ENCODE measurements around the gene ISM2. TPM values are rescaled to one million over a fixed set of nuclear protein-coding genes. Genes with fewer than 3 reads are reported as not detected.

Gene ISM2
- total RNA-seq, 1 donor from 2014 or later: 0.39 TPM

- TF ChIP-seq CTCF (IDR thresholded peaks at IDR 0.05; ENCODE audit: insufficient read depth, low read depth, low read length) (no peak), EZH2 (IDR thresholded peaks at IDR 0.05; ENCODE audit: insufficient read depth, low read length) (no peak)
- H3K9me3 Mint-ChIP-seq (ENCODE audit: unreplicated experiment): peaks cover 2% of the 10 kb centered on the region
- no peak overlapping the region for H3K4me3 ChIP-seq (ENCODE audit: insufficient read depth, low read depth, low read length)
- H3K4me2 ChIP-seq (ENCODE audit: low read length): no peak overlapping the region
- peaks cover 17% of the 10 kb centered on the region for H3K27me3 ChIP-seq (ENCODE audit: insufficient read depth, low read length)
- H3K27ac Mint-ChIP-seq (ENCODE audit: unreplicated experiment): no peak overlapping the region
- FAIRE-seq (peak; percentile 45), DNase-seq (ENCODE audit: low read depth) (no peak)
- no peak overlapping the region for H3K9ac ChIP-seq (ENCODE audit: low read length)
- H3K4me1 Mint-ChIP-seq (ENCODE audit: low read depth, unreplicated experiment): no peaks in the 10 kb centered on the region
- peaks cover 14% of the 10 kb centered on the region for H3K36me3 Mint-ChIP-seq (ENCODE audit: low read depth, unreplicated experiment)
- H2AFZ ChIP-seq (ENCODE audit: low read depth, low read length): no peak overlapping the region
- no peaks in the 10 kb centered on the region for H3K79me2 ChIP-seq (ENCODE audit: insufficient read depth, low read length)
- no peaks in the 10 kb centered on the region for H4K20me1 ChIP-seq (ENCODE audit: insufficient read depth, low read length)
- H3K4me1 ChIP-seq (ENCODE audit: insufficient read depth, low read length): peaks cover 7% of the 10 kb centered on the region
- H3K27me3 Mint-ChIP-seq (ENCODE audit: low read depth, unreplicated experiment): peaks cover 16% of the 10 kb centered on the region
- peaks cover 2% of the 10 kb centered on the region for H3K36me3 ChIP-seq (ENCODE audit: insufficient read depth, low read length)
- H3K27ac ChIP-seq (ENCODE audit: low read depth, low read length): no peak overlapping the region
- H3K4me3 Mint-ChIP-seq (ENCODE audit: unreplicated experiment): no peak overlapping the region
- H3K9me3 ChIP-seq (ENCODE audit: insufficient read depth, low read depth, low read length): no peaks in the 10 kb centered on the region
Observed at GRCh38 chr14:77502109-77502782, 3.6 kb upstream of the ISM2 start.

GRCh38 chr14:77498984-77499527 lies 440 bp upstream of the ISM2 start:
- Mint-ChIP-seq H3K9me3 (ENCODE audit: unreplicated experiment) (peaks cover 2% of the 10 kb centered on the region), H3K4me1 (ENCODE audit: low read depth, unreplicated experiment) (no peaks in the 10 kb centered on the region), H3K27ac (ENCODE audit: unreplicated experiment) (no peak overlapping the region), H3K36me3 (ENCODE audit: low read depth, unreplicated experiment) (peaks cover 5% of the 10 kb centered on the region), H3K27me3 (ENCODE audit: low read depth, unreplicated experiment) (peaks cover 20% of the 10 kb centered on the region), H3K4me3 (ENCODE audit: unreplicated experiment) (peak overlapping the region; percentile 62)
- FAIRE-seq: no peak
- H3K27ac ChIP-seq (ENCODE audit: low read depth, low read length): no peak overlapping the region
- H3K4me1 ChIP-seq (ENCODE audit: insufficient read depth, low read length): peaks cover 7% of the 10 kb centered on the region
- peaks cover 17% of the 10 kb centered on the region for H3K27me3 ChIP-seq (ENCODE audit: insufficient read depth, low read length)
- no peak for DNase-seq (ENCODE audit: low read depth)
- no peaks in the 10 kb centered on the region for H3K79me2 ChIP-seq (ENCODE audit: insufficient read depth, low read length)
- H2AFZ ChIP-seq (ENCODE audit: low read depth, low read length): peak overlapping the region; percentile 41
- no peaks in the 10 kb centered on the region for H4K20me1 ChIP-seq (ENCODE audit: insufficient read depth, low read length)
- H3K4me2 ChIP-seq (ENCODE audit: low read length): peak overlapping the region; percentile 86
- peak overlapping the region; percentile 48 for H3K4me3 ChIP-seq (ENCODE audit: insufficient read depth, low read depth, low read length)
- TF ChIP-seq EZH2 (IDR thresholded peaks at IDR 0.05; ENCODE audit: insufficient read depth, low read length) (no peak), CTCF (IDR thresholded peaks at IDR 0.05; ENCODE audit: insufficient read depth, low read depth, low read length) (no peak)
- no peaks in the 10 kb centered on the region for H3K36me3 ChIP-seq (ENCODE audit: insufficient read depth, low read length)
- H3K9ac ChIP-seq (ENCODE audit: low read length): no peak overlapping the region
- no peaks in the 10 kb centered on the region for H3K9me3 ChIP-seq (ENCODE audit: insufficient read depth, low read depth, low read length)

GRCh38 chr14:77495334-77495733 lies 3.3 kb downstream of the ISM2 start:
- Histone ChIP-seq H3K4me1 (ENCODE audit: insufficient read depth, low read length) (peaks cover 7% of the 10 kb centered on the region), H3K4me2 (ENCODE audit: low read length) (no peak overlapping the region), H3K27me3 (ENCODE audit: insufficient read depth, low read length) (peaks cover 17% of the 10 kb centered on the region), H3K36me3 (ENCODE audit: insufficient read depth, low read length) (no peaks in the 10 kb centered on the region), H3K9ac (ENCODE audit: low read length) (no peak overlapping the region), H3K4me3 (ENCODE audit: insufficient read depth, low read depth, low read length) (no peak overlapping the region), H3K79me2 (ENCODE audit: insufficient read depth, low read length) (no peaks in the 10 kb centered on the region), H3K27ac (ENCODE audit: low read depth, low read length) (no peak overlapping the region), H2AFZ (ENCODE audit: low read depth, low read length) (no peak overlapping the region), H3K9me3 (ENCODE audit: insufficient read depth, low read depth, low read length) (no peaks in the 10 kb centered on the region), H4K20me1 (ENCODE audit: insufficient read depth, low read length) (no peaks in the 10 kb centered on the region)
- H3K27ac Mint-ChIP-seq (ENCODE audit: unreplicated experiment): no peak overlapping the region
- H3K27me3 Mint-ChIP-seq (ENCODE audit: low read depth, unreplicated experiment): peaks cover 21% of the 10 kb centered on the region
- FAIRE-seq (no peak), DNase-seq (ENCODE audit: low read depth) (no peak)
- H3K9me3 Mint-ChIP-seq (ENCODE audit: unreplicated experiment): no peaks in the 10 kb centered on the region
- no peak overlapping the region for H3K4me3 Mint-ChIP-seq (ENCODE audit: unreplicated experiment)
- no peaks in the 10 kb centered on the region for H3K4me1 Mint-ChIP-seq (ENCODE audit: low read depth, unreplicated experiment)
- TF ChIP-seq EZH2 (IDR thresholded peaks at IDR 0.05; ENCODE audit: insufficient read depth, low read length) (no peak), CTCF (IDR thresholded peaks at IDR 0.05; ENCODE audit: insufficient read depth, low read depth, low read length) (no peak)
- peaks cover 1% of the 10 kb centered on the region for H3K36me3 Mint-ChIP-seq (ENCODE audit: low read depth, unreplicated experiment)

Measured in astrocyte (in vitro differentiated cells and primary cell).